ENCODE measurements around the gene PSMG3. TPM values are rescaled to one million over a fixed set of nuclear protein-coding genes. Genes with fewer than 3 reads are reported as not detected.

Gene PSMG3
- polyA plus RNA-seq, 2 of the 4 experiments (the other 2 are of a cell fraction): 75.9 to 89.3 TPM

DNA sequence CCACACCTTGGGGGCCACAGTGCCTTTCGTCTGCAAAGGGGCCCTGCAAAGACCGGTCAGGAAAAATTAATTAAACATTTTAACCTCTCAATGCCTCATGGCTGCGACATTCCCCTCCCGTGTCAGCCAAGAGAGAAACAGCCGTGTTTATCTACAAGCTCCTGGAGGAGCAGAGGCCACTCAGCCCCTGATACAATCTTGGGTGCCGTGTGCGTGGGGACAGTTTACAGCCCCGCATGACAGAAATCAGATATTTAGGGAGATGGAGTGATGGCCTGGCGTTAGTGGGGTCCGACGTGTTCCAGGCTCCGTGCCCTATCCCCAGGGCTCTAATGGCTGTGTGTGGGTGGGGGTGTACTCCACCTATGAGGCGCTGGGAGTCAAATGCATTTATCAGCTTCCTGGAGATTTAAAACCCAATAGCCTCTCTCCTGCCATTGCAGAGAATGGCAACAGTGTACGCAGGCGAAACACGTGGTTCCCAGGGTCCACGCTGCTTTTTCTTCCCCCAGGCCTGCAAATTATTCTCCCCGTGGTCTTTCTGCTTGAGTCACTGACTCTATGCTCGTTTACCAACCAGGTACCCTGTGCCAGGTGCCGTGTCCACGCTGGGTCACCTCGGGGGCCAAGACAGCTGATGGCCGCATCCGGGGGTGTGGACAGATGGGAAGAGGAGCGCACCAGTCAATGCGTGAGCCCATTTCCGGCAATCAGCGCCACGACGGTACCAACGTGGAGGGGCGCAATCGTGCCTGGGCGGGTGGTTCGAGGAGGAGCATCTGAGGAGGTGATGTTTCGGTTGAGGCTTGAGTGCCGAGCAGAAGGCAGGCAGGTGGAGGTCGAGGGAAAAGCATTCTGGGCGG is 26.6 kb upstream of the PSMG3 start:
- FAIRE-seq (no peak), ATAC-seq (no peak), DNase-seq (ENCODE audit: low read depth in 1 of 2, low spot score in 1 of 2) (no peak)
- H3K4me3 ChIP-seq: no peak overlapping the region
- TF ChIP-seq NR3C1 (IDR thresholded peaks at IDR 0.05) (no peak), MAFK (IDR thresholded peaks at IDR 0.05; ENCODE audit: partially characterized antibody) (no peak), NPAS2 (CRISPR knock-in tag; IDR thresholded peaks at IDR 0.05; ENCODE audit: borderline replicate concordance) (no peak), CBX8 (IDR thresholded peaks at IDR 0.05) (no peak), GATA3 (IDR thresholded peaks at IDR 0.05; ENCODE audit: borderline replicate concordance) (no peak), HOXB13 (CRISPR knock-in tag; IDR thresholded peaks at IDR 0.05; ENCODE audit: low read depth) (no peak), ZFP36 (IDR thresholded peaks at IDR 0.05; ENCODE audit: borderline replicate concordance, partially characterized antibody) (no peak), SREBF2 (IDR thresholded peaks at IDR 0.05) (no peak), POLR2A (IDR thresholded peaks at IDR 0.05; ENCODE audit: low read length) (no peak), MAZ (IDR thresholded peaks at IDR 0.05; ENCODE audit: borderline replicate concordance, low read depth, low read length) (no peak), CHD2 (IDR thresholded peaks at IDR 0.05; ENCODE audit: low read length, partially characterized antibody) (no peak), CHD4 (IDR thresholded peaks at IDR 0.05; ENCODE audit: borderline replicate concordance) (no peak), ZSCAN20 (CRISPR knock-in tag; IDR thresholded peaks at IDR 0.05) (no peak)
- TF ChIP-seq, protein P1, sequence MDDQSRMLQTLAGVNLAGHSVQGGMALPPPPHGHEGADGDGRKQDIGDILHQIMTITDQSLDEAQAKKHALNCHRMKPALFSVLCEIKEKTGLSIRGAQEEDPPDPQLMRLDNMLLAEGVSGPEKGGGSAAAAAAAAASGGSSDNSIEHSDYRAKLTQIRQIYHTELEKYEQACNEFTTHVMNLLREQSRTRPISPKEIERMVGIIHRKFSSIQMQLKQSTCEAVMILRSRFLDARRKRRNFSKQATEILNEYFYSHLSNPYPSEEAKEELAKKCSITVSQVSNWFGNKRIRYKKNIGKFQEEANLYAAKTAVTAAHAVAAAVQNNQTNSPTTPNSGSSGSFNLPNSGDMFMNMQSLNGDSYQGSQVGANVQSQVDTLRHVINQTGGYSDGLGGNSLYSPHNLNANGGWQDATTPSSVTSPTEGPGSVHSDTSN (IDR thresholded peaks at IDR 0.05): no peak
- TF ChIP-seq, protein P2, sequence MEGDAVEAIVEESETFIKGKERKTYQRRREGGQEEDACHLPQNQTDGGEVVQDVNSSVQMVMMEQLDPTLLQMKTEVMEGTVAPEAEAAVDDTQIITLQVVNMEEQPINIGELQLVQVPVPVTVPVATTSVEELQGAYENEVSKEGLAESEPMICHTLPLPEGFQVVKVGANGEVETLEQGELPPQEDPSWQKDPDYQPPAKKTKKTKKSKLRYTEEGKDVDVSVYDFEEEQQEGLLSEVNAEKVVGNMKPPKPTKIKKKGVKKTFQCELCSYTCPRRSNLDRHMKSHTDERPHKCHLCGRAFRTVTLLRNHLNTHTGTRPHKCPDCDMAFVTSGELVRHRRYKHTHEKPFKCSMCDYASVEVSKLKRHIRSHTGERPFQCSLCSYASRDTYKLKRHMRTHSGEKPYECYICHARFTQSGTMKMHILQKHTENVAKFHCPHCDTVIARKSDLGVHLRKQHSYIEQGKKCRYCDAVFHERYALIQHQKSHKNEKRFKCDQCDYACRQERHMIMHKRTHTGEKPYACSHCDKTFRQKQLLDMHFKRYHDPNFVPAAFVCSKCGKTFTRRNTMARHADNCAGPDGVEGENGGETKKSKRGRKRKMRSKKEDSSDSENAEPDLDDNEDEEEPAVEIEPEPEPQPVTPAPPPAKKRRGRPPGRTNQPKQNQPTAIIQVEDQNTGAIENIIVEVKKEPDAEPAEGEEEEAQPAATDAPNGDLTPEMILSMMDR (IDR thresholded peaks at IDR 0.05): no peak
- ChIA-PET CTCF (interaction anchor here (0.7 to 2.3 kb wide), 8 partner anchors 11 to 752 kb away, joined by 3 to 7 read pairs (median 4); no protein-coding TSS in a partner anchor), POLR2A (no interaction called here)
- no peak overlapping the region for H3K27ac ChIP-seq
- 58% methylated on average over 39 of the region's 39 CpGs for WGBS (ENCODE audit: missing lambda C conversion rate)
- no peaks in the 10 kb centered on the region for H3K4me1 ChIP-seq
- H3K4me2 ChIP-seq: no peak overlapping the region
- H3K9me3 ChIP-seq: no peaks in the 10 kb centered on the region

DNA sequence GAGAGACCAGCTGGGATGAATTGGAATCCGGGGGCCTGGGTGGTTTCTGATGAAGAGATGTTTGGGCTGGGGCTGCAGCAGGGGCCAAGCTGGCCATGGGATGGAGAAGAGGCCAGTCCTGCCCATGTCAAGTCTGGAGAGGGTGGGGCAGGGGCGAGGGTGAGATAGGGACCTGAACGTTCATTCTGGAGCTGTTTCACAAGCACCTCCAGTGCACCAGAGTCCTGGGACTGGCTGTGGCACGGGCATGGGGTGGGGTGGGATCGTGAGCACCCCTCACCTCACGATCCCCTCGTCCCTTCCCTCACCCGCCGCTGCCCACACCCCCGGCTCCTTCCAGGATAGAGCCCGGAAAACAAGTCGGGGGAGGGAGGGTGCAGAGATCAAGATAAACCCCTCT is 25.8 kb upstream of the PSMG3 start:
- ATAC-seq: no peak
- WGBS (ENCODE audit: missing lambda C conversion rate): 16% methylated on average over 12 of the region's 12 CpGs

More for the DNA sequence above, 25.8 kb upstream of the PSMG3 start:
- Histone ChIP-seq H3K4me2 (no peak overlapping the region), H3K4me3 (no peak overlapping the region), H3K4me1 (no peaks in the 10 kb centered on the region), H3K27ac (no peak overlapping the region), H3K9me3 (no peaks in the 10 kb centered on the region)
- ChIA-PET POLR2A (no interaction called here), CTCF (interaction anchor here (0.7 to 2.3 kb wide), 4 partner anchors 10 to 614 kb away, joined by 3 to 7 read pairs (median 4); no protein-coding TSS in a partner anchor)
- DNase-seq (ENCODE audit: low read depth in 1 of 2, low spot score in 1 of 2) (no peak), FAIRE-seq (no peak)
- no peak for TF ChIP-seq BHLHE40 (IDR thresholded peaks at IDR 0.05; ENCODE audit: low read depth, low read length)
- no peak for TF ChIP-seq ZNF302 (CRISPR knock-in tag; IDR thresholded peaks at IDR 0.05)
- no peak for TF ChIP-seq HOXB13 (CRISPR knock-in tag; IDR thresholded peaks at IDR 0.05; ENCODE audit: low read depth)
- TF ChIP-seq CBX8 (IDR thresholded peaks at IDR 0.05): no peak
- TF ChIP-seq JUN (IDR thresholded peaks at IDR 0.05): no peak
- TF ChIP-seq MAFK (IDR thresholded peaks at IDR 0.05; ENCODE audit: partially characterized antibody): no peak
- TF ChIP-seq, protein P3, sequence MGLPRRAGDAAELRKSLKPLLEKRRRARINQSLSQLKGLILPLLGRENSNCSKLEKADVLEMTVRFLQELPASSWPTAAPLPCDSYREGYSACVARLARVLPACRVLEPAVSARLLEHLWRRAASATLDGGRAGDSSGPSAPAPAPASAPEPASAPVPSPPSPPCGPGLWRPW (IDR thresholded peaks at IDR 0.05): no peak
- no peak for TF ChIP-seq ZC3H11A (IDR thresholded peaks at IDR 0.05)
- TF ChIP-seq, protein P4, sequence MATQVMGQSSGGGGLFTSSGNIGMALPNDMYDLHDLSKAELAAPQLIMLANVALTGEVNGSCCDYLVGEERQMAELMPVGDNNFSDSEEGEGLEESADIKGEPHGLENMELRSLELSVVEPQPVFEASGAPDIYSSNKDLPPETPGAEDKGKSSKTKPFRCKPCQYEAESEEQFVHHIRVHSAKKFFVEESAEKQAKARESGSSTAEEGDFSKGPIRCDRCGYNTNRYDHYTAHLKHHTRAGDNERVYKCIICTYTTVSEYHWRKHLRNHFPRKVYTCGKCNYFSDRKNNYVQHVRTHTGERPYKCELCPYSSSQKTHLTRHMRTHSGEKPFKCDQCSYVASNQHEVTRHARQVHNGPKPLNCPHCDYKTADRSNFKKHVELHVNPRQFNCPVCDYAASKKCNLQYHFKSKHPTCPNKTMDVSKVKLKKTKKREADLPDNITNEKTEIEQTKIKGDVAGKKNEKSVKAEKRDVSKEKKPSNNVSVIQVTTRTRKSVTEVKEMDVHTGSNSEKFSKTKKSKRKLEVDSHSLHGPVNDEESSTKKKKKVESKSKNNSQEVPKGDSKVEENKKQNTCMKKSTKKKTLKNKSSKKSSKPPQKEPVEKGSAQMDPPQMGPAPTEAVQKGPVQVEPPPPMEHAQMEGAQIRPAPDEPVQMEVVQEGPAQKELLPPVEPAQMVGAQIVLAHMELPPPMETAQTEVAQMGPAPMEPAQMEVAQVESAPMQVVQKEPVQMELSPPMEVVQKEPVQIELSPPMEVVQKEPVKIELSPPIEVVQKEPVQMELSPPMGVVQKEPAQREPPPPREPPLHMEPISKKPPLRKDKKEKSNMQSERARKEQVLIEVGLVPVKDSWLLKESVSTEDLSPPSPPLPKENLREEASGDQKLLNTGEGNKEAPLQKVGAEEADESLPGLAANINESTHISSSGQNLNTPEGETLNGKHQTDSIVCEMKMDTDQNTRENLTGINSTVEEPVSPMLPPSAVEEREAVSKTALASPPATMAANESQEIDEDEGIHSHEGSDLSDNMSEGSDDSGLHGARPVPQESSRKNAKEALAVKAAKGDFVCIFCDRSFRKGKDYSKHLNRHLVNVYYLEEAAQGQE (IDR thresholded peaks at IDR 0.05): no peak
- TF ChIP-seq, protein P5, sequence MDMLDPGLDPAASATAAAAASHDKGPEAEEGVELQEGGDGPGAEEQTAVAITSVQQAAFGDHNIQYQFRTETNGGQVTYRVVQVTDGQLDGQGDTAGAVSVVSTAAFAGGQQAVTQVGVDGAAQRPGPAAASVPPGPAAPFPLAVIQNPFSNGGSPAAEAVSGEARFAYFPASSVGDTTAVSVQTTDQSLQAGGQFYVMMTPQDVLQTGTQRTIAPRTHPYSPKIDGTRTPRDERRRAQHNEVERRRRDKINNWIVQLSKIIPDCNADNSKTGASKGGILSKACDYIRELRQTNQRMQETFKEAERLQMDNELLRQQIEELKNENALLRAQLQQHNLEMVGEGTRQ (IDR thresholded peaks at IDR 0.05): no peak
- no peak for TF ChIP-seq CHD2 (IDR thresholded peaks at IDR 0.05; ENCODE audit: low read length, partially characterized antibody)
- no peak for TF ChIP-seq POLR2A (IDR thresholded peaks at IDR 0.05; ENCODE audit: low read length)
- TF ChIP-seq GATA3 (IDR thresholded peaks at IDR 0.05; ENCODE audit: borderline replicate concordance): no peak
- TF ChIP-seq ZSCAN20 (CRISPR knock-in tag; IDR thresholded peaks at IDR 0.05): no peak
- no peak for TF ChIP-seq HOXA7 (CRISPR knock-in tag; IDR thresholded peaks at IDR 0.05)
- TF ChIP-seq PHF8 (IDR thresholded peaks at IDR 0.05; ENCODE audit: borderline replicate concordance, low read depth): no peak
- TF ChIP-seq, protein P1 (IDR thresholded peaks at IDR 0.05): no peak
- TF ChIP-seq KDM5A (IDR thresholded peaks at IDR 0.05): no peak
